ENCODE results near the gene RACK1. TPM values are rescaled to one million over a fixed set of nuclear protein-coding genes. Genes with fewer than 3 reads are reported as not detected.
A peak's percentile ranks its signal among the peaks of the same experiment; 100 is the strongest.

The RACK1 gene
- total and polyA plus RNA-seq, 2 of the 13 experiments (the other 11 are each of a cell fraction or from before 2014, with no cell fraction given): 2,514 to 6,141 TPM

- TF ChIP-seq AKNA (CRISPR knock-in tag; IDR thresholded peaks at IDR 0.05; ENCODE audit: borderline replicate concordance) (peak; percentile 79; the same call in 1 of the 2 replicates), ZNF550 (CRISPR knock-in tag; IDR thresholded peaks at IDR 0.05; ENCODE audit: borderline replicate concordance) (no peak), NR1H2 (CRISPR knock-in tag; IDR thresholded peaks at IDR 0.05; ENCODE audit: borderline replicate concordance, low read depth) (no peak), ZNF598 (CRISPR knock-in tag; IDR thresholded peaks at IDR 0.05; ENCODE audit: borderline replicate concordance) (0 out of 2 replicates have a peak, but pooled peaks have one; percentile 44), PTBP1 (IDR thresholded peaks at IDR 0.05; ENCODE audit: low read depth, low read length, poor library complexity, severe bottlenecking) (peak; percentile 81), SMARCC2 (IDR thresholded peaks at IDR 0.05) (no peak), SP2 (CRISPR knock-in tag; IDR thresholded peaks at IDR 0.05) (0 out of 2 replicates have a peak, but pooled peaks have one; percentile 9), BCLAF1 (IDR thresholded peaks at IDR 0.05) (no peak), DRAP1 (CRISPR knock-in tag; IDR thresholded peaks at IDR 0.05) (peak; percentile 43; the same call in 1 of the 2 replicates), YEATS2 (CRISPR knock-in tag; IDR thresholded peaks at IDR 0.05; ENCODE audit: borderline replicate concordance) (peak; percentile 60; the same call in 1 of the 2 replicates), ZNF431 (CRISPR knock-in tag; IDR thresholded peaks at IDR 0.05; ENCODE audit: borderline replicate concordance, low read depth) (peak; percentile 78; the same call in 1 of the 2 replicates), ZNF660 (CRISPR knock-in tag; IDR thresholded peaks at IDR 0.05; ENCODE audit: borderline replicate concordance, low read depth) (no peak), ZNF34 (CRISPR knock-in tag; IDR thresholded peaks at IDR 0.05; ENCODE audit: borderline replicate concordance) (peak; percentile 83; the same call in 1 of the 2 replicates), HNRNPLL (IDR thresholded peaks at IDR 0.05; ENCODE audit: low read depth, low read length, poor library complexity, severe bottlenecking) (peak; percentile 53), NCOA5 (CRISPR knock-in tag; IDR thresholded peaks at IDR 0.05) (no peak), ZNF383 (CRISPR knock-in tag; IDR thresholded peaks at IDR 0.05; ENCODE audit: borderline replicate concordance) (no peak; the same call in 1 of the 2 replicates), ELF3 (CRISPR knock-in tag; IDR thresholded peaks at IDR 0.05) (peak; percentile 68), ZNF652 (CRISPR knock-in tag; IDR thresholded peaks at IDR 0.05; ENCODE audit: borderline replicate concordance, low read depth) (peak; percentile 33; the same call in 1 of the 2 replicates), LCORL (IDR thresholded peaks at IDR 0.05) (no peak), LCORL (CRISPR knock-in tag; IDR thresholded peaks at IDR 0.05) (peak; percentile 63), ISL2 (CRISPR knock-in tag; IDR thresholded peaks at IDR 0.05) (peak; percentile 70)
These were observed 21.7 kb downstream of the RACK1 start (continued) for GRCh38 chr5:181221792-181222629.

Measured in HepG2 (cell line).